GM12872 (cell line): ENCODE measurements around the gene ARSB.

Experiments used
- CTCF ChIP-seq: IDR thresholded peaks from 3 replicates; pipeline ENCODE4 v1.5.1; 2011; ENCODE audit warnings: low read depth, mild to moderate bottlenecking, low read length, moderate library complexity; ENCODE audit not compliant: insufficient read depth

The ARSB gene

GRCh38 chr5:78755822-78756429 is 229.2 kb downstream of the ARSB start:
- no peak for TF ChIP-seq CTCF

GRCh38 chr5:78754655-78755054 is 230.5 kb downstream of the ARSB start:
- no peak for TF ChIP-seq CTCF

- TF ChIP-seq CTCF = no peak
Measured at GRCh38 chr5:78753093-78753531, 232.0 kb downstream of the ARSB start.

GRCh38 chr5:78751872-78752271 is 233.2 kb downstream of the ARSB start:
- TF ChIP-seq CTCF = no peak

- TF ChIP-seq CTCF = no peak
Measured at GRCh38 chr5:78750281-78750680, 234.8 kb downstream of the ARSB start.

- no peak for TF ChIP-seq CTCF
Measured at GRCh38 chr5:78747705-78748359, 237.3 kb downstream of the ARSB start.

GRCh38 chr5:78747055-78747454 is 238.1 kb downstream of the ARSB start:
- no peak for TF ChIP-seq CTCF
